Tongue (tissue), 2 donors: ENCODE measurements around the gene TREML2. TPM values are rescaled to one million over a fixed set of nuclear protein-coding genes. Genes with fewer than 3 reads are reported as not detected.
"Not testable (repeated sequence)": the region's sequence is repeated elsewhere in the genome, so short reads cannot be mapped to it uniquely, and the experiment has no call there.

Experiments used
- DNase-seq: peaks from one replicate; pipeline ENCODE4 v3.0.0-alpha.2; 2015
- total RNA-seq: library from RNA; depleted of rRNA; stranded (reverse); fragments of >200 nt; gene quantifications from one replicate; pipeline ENCODE4 v1.2.3, GENCODE V29; 2014

The TREML2 gene
- total RNA-seq, 1 donor from 2014 or later, result 0.10 TPM

GRCh38 chr6:41208439-41209106 is 7.6 kb upstream of the TREML2 start:
- DNase-seq, result no peak

GRCh38 chr6:41204156-41204555 is 3.2 kb upstream of the TREML2 start:
- no peak for DNase-seq

- DNase-seq, result no peak
These were observed 820 bp upstream of the TREML2 start for GRCh38 chr6:41201764-41202173.

- no peak for DNase-seq
These were observed 551 bp downstream of the TREML2 start for GRCh38 chr6:41200296-41200900.

GRCh38 chr6:41199552-41200246 is 1.2 kb downstream of the TREML2 start:
- no peak for DNase-seq

GRCh38 chr6:41197234-41197633 is 3.7 kb downstream of the TREML2 start:
- DNase-seq, result no peak

DNA sequence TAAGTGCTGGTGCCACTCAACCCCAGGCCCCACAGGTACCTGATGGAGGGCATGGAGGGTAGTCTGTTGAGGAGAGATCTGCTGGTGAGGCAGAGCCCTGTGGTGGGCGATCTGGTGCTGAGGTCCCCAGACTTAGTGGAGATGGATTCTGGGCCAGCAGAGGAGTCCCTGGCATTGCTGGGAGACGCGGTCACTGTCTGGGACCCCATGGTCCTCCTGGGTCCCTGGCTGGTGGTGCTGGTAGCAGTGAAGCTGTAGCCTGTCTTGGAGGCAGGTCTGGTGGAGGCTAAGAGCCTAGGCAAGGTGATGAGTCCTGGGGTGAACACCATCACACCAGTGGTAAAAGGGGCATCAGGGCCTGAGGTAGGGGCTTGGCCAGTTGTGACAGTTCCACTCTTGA is 6.6 kb downstream of the TREML2 start:
- DNase-seq, result no peak

DNA sequence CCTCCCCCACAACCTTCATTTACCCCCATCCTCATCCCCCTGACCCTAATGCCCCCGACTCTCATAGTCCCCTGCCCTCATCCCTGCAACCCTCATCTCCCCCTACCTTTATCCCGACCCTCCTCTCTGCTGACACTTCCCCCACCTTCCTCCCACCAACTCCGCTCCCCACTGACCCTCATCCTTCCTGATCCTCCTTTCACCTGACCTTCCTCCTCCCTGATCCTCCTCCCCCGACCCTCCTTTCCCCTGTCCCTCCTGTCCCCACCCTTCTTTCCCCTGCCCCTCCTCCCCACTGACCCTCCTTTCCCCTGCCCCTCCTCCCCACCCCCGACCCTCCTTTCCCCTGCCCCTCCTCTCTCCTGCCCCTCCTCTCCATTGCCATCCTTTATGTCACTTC is 7.1 kb downstream of the TREML2 start:
- no peak for DNase-seq

DNA sequence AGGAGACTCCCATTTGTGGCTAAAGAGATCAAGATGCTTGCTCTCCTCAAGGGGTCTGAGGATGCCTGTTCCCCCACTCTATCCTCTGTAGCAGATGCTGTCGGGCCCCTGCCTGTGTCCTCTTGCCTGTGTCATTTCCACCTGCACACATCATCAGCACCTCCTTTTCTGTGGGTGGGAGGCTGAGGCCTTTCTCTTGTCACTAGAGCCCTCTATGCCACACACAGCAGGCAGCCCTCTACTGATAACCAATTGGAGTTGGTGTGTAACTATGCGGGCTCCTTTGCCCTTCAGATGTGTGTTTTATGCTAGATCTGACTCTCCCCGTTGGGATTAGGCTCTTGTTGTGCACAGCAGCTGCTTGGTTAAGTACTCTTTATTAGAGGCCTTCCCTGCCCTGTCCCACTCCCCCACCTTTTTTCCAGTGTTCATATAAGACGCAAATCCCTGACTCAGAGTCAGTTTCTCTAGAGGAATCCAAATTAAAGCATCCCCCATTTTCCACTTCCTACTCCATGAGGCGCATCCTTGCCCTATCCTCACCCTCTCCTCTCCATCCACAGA is 7.7 kb downstream of the TREML2 start:
- DNase-seq, result no peak

GRCh38 chr6:41191569-41191968 is 9.4 kb downstream of the TREML2 start:
- DNase-seq, result peak; percentile 46

DNA sequence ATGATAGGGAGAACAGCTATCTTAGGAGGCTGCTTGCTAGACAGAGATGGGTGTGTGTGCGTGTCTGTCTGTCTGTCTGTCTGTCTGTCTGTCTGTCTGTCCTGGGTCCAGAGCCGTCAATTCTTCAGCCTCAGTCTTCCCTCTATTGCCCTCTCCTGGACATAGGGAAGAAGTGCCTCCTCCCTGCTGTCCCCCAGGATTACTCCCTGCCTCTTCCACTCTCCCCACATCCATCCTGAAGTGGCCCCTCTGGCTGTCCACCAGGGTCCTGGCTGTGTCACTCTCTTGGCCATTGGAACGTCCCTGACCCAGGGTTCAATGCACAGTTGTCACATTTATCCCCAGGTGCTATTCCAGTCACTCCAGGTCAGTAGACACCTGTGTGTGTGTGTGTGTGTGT is 10.2 kb downstream of the TREML2 start:
- DNase-seq, result no peak

- DNase-seq, result no peak
These were observed 11.0 kb downstream of the TREML2 start for GRCh38 chr6:41189967-41190366.

DNA sequence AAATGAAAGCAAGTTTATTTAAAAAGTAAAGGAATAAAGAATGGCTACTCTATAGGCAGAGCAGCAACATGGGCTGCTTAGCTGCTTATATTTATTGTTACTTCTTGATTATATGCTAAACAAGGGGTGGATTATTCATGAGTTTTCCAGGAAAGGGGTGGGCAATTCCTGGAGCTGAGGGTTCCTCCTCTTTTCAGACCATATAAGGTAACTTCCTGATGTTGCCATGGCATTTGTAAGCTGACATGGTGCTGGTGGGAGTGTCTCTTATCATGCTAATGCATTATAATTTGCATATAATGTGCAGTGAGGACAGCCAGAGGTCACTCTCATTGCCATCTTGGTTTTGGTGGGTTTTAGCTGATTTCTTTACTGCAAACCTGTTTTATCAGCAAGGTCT is 11.9 kb downstream of the TREML2 start:
- not testable (repeated sequence) for DNase-seq

GRCh38 chr6:41187924-41188886 is 12.7 kb downstream of the TREML2 start:
- no peak for DNase-seq

DNA sequence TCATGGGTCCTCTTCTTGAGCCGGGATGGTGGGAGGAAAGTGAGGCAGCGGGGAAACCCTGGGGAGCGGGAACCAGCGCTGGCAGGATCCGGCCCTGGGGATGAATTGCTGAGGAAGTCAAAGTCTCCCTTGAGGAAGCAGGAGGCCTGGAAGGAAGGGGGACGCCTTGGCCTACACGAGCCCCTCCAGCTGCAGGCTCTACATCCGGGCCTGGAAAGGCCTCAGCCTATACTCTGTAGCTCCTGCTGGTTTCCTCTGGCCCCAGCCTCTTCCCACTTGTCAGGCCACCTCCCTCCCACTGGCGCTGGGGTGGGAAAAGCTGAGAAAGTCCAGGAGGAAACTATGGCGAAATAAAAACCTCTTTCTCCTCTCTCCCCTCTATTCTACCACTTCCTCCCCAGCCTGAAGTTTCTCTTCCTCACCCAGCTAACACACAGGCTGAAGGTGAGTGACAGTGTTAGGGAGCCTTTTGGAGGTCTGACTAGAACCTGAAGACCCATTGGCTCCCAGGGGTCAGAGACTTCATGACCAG is 14.9 kb downstream of the TREML2 start:
- DNase-seq, result no peak

DNA sequence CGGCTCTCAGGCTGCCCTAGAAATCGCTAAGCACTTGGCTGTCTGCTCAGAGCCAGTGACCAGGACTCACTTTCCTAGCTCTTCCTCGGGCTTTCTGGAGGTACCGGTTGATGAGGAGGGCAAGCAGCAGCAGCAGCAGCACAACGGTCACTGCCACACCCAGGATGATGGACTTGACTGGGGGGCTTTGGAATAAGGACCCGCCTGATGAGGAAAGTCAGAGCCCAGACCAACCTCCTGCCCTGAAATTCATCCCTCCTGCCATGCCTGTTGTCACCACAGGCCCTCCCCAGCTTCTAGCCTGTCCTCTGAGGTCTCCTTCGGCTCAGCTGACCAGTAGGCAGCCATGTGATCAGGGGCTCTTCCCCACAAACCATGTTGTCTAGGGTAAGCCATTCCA is 16.2 kb downstream of the TREML2 start:
- no peak for DNase-seq

GRCh38 chr6:41182069-41183034 is 18.6 kb downstream of the TREML2 start:
- peak; percentile 68 for DNase-seq

DNA sequence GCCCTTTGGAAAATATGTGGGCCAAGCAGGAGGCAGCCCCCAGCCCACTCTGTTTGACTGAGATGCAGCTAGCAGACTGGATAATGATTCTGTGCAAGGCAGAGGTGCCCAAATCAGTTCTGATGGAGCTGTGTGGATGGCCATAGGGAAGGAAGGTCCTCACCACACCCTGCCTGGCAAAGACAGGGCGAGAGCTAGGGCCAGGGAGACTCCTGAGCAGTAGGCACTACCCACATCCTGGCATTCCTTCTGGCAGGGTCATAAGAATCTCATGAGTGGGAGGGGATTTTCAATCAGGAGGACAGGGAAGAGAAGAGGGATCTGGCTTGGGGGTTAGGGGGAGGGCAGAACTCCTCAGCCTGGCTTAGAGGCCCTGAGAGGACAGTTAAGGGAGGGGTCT is 19.4 kb downstream of the TREML2 start:
- DNase-seq, result no peak

DNA sequence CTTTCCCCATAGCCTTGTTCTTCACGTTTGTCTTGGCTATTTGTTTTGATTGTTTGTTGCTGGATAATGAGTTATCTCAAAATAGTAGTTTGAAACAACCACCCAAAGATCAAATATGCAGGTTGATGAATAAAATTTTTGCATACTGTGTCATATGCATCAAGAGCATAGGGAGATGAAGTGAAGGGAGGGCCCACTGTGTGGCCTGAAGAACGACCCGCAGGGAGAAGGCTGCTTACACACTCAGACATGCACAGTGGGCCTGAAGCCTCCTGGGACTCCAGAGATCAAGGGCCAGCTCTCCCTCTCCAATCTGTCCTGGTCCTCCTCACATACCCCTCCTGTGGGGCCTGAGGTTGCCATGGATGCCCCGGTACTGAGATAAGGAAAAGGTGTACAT is 21.8 kb downstream of the TREML2 start:
- DNase-seq, result no peak

GRCh38 chr6:41177695-41178094 is 23.3 kb downstream of the TREML2 start:
- no peak for DNase-seq

- DNase-seq, result no peak
These were observed 23.7 kb downstream of the TREML2 start for GRCh38 chr6:41177287-41177686.
